ENCODE measurements around the gene PTPRA.

DNA sequence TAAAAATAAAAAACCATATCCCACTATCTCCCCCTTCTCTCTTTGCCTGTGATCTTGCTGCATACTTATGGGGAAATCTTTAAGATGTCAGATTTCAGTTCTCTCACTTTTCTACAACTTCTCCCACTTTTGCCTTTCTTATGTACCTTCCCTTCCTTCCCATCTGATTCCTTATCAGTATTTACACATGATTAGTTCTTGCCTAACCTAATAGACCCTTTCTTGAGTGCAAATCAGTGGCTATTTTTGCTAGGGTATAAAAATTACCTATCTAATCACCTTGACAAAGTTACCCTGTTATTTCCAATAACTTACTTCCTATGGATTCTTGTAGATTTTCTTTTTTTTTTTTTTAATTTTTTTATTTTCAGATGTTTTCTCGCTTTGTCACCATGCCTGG is 75.7 kb downstream of the PTPRA start:
- TF ChIP-seq, protein P1, sequence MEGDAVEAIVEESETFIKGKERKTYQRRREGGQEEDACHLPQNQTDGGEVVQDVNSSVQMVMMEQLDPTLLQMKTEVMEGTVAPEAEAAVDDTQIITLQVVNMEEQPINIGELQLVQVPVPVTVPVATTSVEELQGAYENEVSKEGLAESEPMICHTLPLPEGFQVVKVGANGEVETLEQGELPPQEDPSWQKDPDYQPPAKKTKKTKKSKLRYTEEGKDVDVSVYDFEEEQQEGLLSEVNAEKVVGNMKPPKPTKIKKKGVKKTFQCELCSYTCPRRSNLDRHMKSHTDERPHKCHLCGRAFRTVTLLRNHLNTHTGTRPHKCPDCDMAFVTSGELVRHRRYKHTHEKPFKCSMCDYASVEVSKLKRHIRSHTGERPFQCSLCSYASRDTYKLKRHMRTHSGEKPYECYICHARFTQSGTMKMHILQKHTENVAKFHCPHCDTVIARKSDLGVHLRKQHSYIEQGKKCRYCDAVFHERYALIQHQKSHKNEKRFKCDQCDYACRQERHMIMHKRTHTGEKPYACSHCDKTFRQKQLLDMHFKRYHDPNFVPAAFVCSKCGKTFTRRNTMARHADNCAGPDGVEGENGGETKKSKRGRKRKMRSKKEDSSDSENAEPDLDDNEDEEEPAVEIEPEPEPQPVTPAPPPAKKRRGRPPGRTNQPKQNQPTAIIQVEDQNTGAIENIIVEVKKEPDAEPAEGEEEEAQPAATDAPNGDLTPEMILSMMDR (IDR thresholded peaks at IDR 0.05; ENCODE audit: low read depth, low read length, missing input control) = no peak
- TF ChIP-seq SP1 (IDR thresholded peaks at IDR 0.05) = no peak
